ENCODE data around the gene LCN6. TPM values are rescaled to one million over a fixed set of nuclear protein-coding genes. Genes with fewer than 3 reads are reported as not detected.
A peak's percentile ranks its signal among the peaks of the same experiment; 100 is the strongest.

Gene LCN6
- total and polyA plus RNA-seq, 9 of the 15 experiments (the other 6 are each of a cell fraction or from before 2014, with no cell fraction given) = 0.10 to 0.45 (median 0.37) TPM; not detected in 5

DNA sequence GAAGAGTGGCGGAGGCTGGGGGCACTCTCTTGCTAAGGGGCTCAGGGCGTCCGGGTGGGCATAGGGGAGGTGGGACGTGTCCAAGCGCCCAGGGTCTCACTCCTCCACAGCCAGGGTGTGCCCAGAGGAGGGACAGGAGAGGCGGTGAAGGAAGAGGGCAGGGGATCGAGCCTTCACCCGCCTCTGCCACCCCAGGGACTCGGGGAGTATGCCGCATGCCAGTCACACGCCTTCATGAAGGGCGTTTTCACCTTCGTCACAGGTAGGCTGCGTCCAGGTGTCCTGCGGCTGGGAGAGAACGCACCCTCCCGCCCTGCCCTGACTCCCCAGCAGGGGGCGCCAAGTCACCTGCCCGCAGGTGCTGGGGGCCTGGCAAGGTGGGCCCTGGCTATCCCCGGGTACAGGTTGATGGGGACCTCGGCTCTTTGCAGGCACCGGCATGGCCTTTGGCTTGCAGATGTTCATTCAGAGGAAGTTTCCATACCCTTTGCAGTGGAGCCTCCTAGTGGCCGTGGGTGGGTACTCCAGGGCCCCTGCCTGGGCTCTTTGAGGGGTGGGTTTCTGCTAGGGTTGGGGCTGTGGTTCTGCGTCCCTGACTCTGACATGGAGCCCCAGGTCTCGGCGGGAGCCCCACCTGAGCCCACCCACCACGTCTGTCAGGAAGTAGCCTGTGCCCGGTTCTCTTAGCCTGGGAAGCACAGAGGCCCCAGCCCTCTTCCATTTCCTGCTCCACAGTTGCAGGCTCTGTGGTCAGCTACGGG lies 43.4 kb upstream of the LCN6 start (continued):
- TF ChIP-seq REST (IDR thresholded peaks at IDR 0.05; ENCODE audit: borderline replicate concordance) (peak; percentile 57; the same call in 1 of the 2 replicates), REST (CRISPR knock-in tag; IDR thresholded peaks at IDR 0.05; ENCODE audit: low read depth) (no peak), ZNF41 (CRISPR knock-in tag; conservative IDR thresholded peaks at IDR 0.05) (no peak), NFXL1 (CRISPR knock-in tag; IDR thresholded peaks at IDR 0.05) (no peak), YY1 (IDR thresholded peaks at IDR 0.05; ENCODE audit: borderline replicate concordance in 1 of 3, control insufficient read depth in 1 of 3, extremely low read depth in 1 of 3, insufficient read depth in 3 of 3, insufficient read length in 1 of 3, insufficient replicate concordance in 2 of 3, low read depth in 1 of 3, low read length in 2 of 3) (no peak), ZKSCAN3 (CRISPR knock-in tag; IDR thresholded peaks at IDR 0.05) (no peak), RBBP5 (IDR thresholded peaks at IDR 0.05; ENCODE audit: borderline replicate concordance, insufficient read depth, low read length, poor library complexity, severe bottlenecking) (no peak), SMARCB1 (IDR thresholded peaks at IDR 0.05; ENCODE audit: insufficient read length, low read depth) (no peak), CCAR2 (IDR thresholded peaks at IDR 0.05; ENCODE audit: low read depth, low read length) (no peak), TAF7 (tag; IDR thresholded peaks at IDR 0.05) (no peak), ZBTB43 (CRISPR knock-in tag; IDR thresholded peaks at IDR 0.05) (0 out of 2 replicates have a peak, but pooled peaks have one; percentile 67), ZNF740 (CRISPR knock-in tag; IDR thresholded peaks at IDR 0.05) (0 out of 2 replicates have a peak, but pooled peaks have one; percentile 57), ZNF740 (tag; IDR thresholded peaks at IDR 0.05) (no peak)
- TF ChIP-seq, protein P1, sequence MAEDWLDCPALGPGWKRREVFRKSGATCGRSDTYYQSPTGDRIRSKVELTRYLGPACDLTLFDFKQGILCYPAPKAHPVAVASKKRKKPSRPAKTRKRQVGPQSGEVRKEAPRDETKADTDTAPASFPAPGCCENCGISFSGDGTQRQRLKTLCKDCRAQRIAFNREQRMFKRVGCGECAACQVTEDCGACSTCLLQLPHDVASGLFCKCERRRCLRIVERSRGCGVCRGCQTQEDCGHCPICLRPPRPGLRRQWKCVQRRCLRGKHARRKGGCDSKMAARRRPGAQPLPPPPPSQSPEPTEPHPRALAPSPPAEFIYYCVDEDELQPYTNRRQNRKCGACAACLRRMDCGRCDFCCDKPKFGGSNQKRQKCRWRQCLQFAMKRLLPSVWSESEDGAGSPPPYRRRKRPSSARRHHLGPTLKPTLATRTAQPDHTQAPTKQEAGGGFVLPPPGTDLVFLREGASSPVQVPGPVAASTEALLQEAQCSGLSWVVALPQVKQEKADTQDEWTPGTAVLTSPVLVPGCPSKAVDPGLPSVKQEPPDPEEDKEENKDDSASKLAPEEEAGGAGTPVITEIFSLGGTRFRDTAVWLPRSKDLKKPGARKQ (CRISPR knock-in tag; IDR thresholded peaks at IDR 0.05) = no peak

All from K562 (cell line).